Endometrial microvascular endothelial cells (primary cell): ENCODE measurements around the gene BBLN. TPM values are rescaled to one million over a fixed set of nuclear protein-coding genes. Genes with fewer than 3 reads are reported as not detected.
"Not testable (repeated sequence)": the region's sequence is repeated elsewhere in the genome, so short reads cannot be mapped to it uniquely, and the experiment has no call there.

Source experiments
- in situ Hi-C: cut with HindIII; loops from 2 replicates; pipeline ENCODE4 v1.10.0; 2017; ENCODE audit warnings: low sequenced_read_pairs, low pct_unique_long_range_greater_than_20kb; ENCODE audit errors: inconsistent ontology term
- total RNA-seq: library from RNA; depleted of rRNA; stranded (reverse); fragments of >200 nt; gene quantifications from one replicate; pipeline ENCODE4 v1.2.3, GENCODE V29; 2015; ENCODE audit errors: inconsistent ontology term

BBLN gene, protein sequence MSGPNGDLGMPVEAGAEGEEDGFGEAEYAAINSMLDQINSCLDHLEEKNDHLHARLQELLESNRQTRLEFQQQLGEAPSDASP
- total RNA-seq = 151 TPM

DNA sequence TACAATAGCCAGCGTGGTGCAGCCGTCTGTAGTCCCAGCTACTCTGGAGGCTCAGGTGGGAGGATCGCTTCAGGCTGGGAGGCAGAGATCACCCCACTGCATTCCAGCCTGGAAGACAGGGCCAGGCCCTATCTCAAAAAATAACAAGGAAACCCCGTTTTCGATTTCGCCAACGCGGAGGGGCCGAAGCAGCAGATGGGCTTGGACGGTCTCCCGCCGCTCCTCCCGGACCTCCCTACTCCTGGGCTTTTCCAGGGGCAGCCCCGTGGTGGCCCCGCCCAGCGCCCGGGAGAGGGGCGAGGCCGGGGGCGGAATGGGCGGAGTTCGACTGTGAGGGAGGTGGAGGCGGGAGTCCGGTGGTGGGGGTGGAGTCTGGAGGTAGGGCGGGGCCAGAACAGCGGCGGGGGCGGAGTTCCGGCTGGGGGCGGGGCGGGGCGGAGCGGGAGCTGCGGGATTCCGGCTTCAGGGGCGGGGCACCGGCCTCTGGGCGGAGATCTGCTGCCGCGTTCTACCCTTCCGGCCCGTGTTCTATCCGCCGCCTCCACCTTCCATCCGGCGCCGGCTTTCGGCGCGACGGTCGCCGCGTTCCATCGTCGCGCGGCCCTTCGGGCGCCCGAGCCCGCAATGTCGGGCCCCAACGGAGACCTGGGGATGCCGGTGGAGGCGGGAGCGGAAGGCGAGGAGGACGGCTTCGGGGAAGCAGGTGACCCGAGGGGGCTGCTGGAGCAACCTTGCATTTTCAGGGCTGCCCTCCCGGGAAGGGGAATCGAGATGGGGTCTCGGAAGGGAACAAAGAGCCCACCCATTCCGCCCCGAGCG lies at the start of gene BBLN:
TSS of gene BBLN (plus strand) at position 482 of the 819 bp plus-strand sequence. CDS start at position 625, 143 bp downstream.
- in situ Hi-C loops = no loop called here

DNA sequence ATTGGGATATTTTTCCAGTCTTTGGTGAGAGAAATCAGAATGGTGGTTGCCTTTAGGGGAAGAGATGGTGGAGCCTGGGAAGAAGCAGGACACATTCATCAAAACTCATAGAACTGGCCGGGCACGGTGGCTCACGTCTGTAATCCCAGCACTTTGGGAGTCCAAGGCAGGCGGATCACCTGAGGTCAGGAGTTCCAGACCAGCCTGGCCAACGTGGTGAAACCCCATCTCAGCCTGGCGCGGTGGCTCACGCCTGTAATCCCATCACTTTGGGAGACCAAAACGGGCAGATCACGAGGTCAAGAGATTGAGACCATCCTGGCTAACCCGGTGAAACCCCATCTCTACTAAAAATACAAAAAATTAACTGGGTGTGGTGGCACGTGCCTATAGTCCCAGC lies 48.3 kb upstream of the BBLN start:
- in situ Hi-C loops = not testable (repeated sequence)

GRCh38 chr9:128113526-128114325 lies 46.3 kb upstream of the BBLN start:
- in situ Hi-C loops = no loop called here

DNA sequence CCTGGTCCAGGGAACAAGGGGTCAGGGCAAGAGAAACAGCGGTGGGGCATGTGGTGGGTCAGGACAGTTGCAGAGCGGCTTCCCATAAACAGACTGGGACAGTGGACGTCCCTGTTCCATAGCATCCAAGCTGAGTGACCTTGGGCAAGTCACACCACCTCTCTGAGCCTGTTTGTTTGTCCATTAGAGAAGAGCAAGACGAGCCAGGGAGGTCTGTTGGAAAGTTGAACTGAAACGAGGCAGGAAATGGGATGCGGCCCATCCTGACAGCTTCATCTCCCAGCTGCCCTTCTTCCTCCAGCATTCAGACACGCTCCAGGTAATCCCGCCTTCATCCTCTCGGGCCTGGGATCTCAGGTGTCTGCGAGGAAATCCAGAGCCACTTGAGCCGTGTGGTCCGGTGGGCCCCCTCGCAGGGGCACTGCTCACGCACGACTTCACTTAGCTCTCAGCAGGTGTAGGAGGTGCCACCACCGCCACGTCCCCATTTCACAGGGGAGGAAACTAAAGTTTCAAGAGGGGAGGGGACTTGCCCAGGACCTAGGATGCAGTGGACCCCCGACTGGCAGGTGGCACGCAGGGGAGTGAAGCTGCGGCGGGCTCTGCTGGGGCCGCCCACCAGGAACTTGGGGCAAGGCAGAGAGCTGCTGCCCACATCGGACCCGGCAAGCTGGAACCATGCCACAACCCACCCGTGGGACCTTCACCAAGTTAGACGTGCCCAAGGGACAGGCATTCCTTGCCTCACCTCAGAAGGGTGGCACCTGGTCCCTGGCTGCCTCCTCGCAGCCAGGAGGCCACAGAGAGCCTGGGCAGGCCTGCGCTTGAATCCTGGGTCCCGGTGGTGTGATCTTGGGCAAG lies 45.5 kb upstream of the BBLN start:
- in situ Hi-C loops = no loop called here

- in situ Hi-C loops = no loop called here
These were observed 44.6 kb upstream of the BBLN start for GRCh38 chr9:128115187-128116103.

- in situ Hi-C loops = no loop called here
These were observed 43.7 kb upstream of the BBLN start for GRCh38 chr9:128116104-128117083.

DNA sequence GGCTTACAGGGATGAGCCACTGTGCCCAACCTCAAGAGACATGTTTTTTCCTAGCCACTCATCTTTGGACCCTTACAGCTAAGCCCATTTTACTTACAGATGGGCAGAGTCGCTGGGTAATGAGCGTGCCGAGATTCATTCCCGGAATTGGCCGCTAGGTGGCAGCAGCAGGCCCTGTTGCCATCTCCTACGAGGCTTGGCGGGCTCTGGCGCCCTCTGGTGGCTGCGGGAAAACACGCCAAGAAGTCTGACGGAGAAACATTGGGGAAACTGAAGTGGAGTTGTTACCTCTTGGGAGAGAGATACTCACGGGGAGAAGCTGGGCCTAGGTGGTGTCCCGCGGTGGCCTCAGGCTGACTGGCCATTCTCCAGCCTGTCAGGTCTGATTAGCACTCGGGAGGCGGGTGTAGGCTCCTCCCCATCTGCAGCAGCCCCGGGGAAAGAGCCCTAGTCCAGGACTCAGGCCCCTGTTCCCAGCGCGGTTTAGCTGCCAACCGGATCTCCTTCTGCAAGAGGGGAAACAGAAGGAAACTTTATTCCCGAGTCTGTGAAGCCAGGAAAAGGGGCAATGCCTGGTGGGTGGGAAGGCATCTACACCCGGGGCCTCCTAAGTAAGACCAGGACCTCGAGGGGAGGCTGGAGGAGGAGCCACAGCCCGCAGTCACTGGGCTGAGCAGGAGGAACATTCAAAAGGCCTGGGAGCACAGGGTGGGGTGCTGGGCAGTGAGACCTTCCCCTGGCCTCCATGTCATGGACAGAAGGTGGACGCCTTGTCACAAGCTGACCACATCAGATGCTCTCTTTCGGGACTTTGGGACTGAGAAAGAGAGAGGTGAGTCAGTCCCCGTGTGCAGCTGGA lies 42.2 kb upstream of the BBLN start:
- in situ Hi-C loops = no loop called here

DNA sequence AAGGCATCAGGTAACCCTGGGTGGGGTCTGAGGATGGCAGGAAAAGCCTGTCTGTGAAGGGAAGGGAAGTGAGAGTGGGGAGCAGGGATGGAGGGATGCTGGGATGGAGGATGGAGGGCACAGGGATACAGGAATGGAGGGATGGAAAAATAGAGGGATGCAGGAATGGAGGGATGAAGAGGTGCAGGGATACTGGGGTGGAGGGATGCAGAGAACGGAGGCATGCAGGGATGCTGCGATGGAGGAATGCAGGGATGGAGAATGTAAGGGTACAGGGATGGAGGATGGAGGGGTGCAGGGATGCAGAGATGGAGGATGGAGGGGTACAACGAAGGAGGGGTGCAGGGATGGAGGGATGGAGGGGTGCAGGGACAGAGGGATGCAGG lies 41.6 kb upstream of the BBLN start:
- in situ Hi-C loops = no loop called here

GRCh38 chr9:128118971-128119665 lies 40.9 kb upstream of the BBLN start:
- in situ Hi-C loops = no loop called here

DNA sequence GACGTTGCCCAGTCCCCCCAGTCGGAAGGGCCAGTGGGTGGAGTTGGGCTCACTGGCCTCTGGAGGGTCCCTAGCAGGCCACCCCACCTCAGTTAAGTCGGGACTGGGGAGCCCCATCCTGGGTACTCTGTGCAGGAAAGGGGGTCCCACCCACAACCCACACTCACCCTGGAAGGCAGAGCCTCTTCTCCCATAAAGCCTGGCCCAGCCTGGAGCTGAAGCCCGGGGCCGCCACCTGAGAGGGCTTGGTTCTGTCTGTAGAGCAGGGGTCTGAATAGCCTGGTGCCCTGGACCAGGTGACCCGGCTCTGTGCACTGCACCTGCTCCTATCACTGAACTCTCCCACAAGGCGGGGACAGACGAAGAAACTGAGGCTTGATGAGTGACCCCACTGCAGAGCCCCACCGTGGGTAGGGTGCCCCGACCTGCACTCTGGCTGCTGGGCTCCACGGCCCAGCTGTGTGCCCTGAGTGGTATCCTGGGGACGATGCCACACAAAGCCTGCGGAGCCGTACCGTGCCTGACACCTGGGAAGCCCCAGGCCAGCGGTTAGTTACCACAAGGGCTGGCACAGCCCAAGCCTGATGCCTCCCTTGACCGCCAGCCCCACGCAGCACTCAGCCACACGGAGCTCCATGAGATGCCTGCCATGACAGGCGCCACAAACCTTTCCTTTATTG lies 39.9 kb upstream of the BBLN start:
- in situ Hi-C loops = no loop called here

DNA sequence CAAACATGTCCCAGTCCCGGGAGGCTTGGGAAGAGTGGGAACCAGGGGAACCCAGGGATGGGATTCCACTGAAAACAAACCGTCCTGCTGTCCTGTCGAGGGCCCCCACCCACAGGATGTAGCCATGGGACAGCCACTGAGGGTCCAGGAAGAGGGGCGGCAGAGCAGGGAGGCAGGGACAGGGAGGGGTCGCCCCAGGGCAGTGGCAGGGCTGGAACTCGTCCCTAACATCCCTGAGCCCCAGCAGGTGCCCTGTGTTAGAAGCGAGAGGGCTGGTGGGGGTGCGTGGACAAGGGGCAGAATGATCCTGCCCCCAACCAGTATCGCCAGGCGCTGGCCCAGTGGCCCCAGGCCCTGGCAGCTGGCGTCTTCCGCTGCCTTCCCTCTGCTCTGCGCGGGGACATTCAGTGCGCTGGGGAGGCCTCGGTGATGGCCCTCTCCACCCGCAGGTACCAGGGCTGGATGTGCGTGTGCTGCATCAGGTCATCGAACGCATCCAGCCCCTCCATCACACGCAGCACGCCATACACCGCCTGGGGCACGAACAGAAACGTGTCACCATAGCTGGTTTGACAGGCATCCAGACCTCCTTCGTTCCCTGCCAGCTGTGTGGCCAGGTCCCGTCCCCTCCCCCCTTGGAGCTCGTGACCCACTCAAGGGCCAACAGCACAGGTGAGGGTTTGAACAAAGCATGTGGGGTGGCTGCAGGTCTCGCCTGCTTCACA lies 39.2 kb upstream of the BBLN start:
- in situ Hi-C loops = no loop called here

DNA sequence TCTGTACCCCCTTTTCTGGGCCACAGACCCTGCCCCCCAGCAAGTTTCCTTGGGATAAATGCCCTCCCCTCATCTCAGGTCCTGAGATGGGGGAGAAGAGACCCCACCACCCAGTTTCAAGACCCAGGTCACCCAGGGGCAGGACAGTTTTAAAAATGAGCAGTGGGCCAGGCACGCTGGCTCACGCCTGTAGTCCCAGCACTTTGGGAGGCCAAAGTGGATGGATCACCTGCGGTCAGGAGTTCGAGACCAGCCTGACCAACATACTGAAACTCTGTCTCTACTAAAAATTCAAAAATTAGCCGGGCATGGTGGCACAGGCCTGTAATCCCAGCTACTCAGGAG lies 38.6 kb upstream of the BBLN start:
- in situ Hi-C loops = no loop called here

DNA sequence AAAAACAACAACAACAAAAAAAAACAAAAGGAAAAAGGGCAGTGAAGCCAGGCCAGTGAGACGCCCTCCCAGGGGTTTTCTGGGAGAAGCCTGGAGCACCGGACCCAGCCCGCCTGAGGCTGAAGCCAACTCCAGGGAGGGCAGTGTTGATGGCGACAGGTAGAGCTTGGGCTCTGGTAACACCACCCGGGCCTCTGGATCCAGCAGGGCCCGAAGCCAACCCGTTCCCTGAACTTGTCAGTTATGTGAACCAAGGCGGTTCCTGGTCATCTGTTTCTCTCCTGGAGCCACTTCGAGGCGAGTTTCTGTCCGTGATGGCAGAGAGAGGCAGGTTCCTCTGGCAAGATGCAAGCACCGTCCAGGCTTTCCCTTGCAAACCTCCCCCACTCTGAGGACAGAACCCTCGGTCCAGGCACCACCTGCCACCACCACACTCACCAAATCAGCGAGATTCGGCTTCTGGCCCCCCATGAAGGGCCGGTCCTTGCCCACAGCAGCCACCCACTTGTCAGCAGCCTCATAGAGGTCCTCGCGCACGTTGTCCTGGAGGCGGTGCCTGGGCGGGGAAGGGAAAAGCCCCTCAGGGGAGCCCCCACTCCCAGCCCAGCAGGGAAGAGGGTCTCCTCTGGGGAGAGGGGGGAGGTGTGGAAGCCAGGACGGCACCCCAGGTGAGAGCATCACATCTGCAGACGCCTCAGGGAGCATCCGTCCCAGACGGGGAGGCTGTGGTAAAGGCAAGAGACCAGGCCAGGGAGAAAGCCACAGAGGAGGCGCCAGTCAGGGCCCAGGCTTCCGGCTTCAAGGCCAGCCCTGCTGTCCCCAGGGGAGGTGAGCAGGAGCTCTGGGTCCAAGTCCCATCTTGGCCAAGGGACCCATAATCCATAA lies 37.9 kb upstream of the BBLN start:
- in situ Hi-C loops = no loop called here

DNA sequence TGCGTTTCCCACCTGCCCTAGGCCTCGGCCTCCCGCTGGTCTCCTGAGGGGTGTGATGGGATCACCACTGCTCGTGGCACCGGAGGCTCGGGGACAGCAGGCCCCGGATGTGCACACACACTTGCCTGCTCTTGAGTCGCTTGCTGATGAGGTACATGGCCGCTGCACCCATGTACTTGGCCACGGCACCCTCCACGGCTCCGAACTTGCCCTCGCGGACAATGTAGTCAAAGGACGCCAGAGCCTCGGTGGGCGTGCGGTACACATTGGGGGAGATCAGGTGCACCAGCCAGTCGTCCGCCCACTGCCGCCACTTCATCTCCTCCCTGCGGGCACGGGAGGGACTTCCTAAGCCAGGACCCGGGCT lies 37.3 kb upstream of the BBLN start:
- in situ Hi-C loops = no loop called here
